Neuronal stem cell (in vitro differentiated cells): ENCODE results near the gene ADAMTSL1.

Source experiments
- DNase-seq: peaks from one replicate; pipeline ENCODE4 v3.0.0-alpha.2; 2013; ENCODE audit warnings: low spot score
- H2AFZ ChIP-seq: one replicate; pipeline ENCODE4 v1.6.1; 2013; ENCODE audit warnings: mild to moderate bottlenecking, low read length, inconsistent platforms
- H2AK5ac ChIP-seq: 2 replicates; pipeline ENCODE4 v1.6.1; 2013; ENCODE audit warnings: low read depth, mild to moderate bottlenecking, inconsistent platforms, low read length, moderate library complexity, mixed read lengths
- H2BK120ac ChIP-seq: 2 replicates; pipeline ENCODE4 v1.6.1; 2013; ENCODE audit warnings: low read depth, mild to moderate bottlenecking, inconsistent platforms, low read length, moderate library complexity, mixed read lengths
- H2BK12ac ChIP-seq: one replicate; pipeline ENCODE4 v1.6.1; 2013; ENCODE audit warnings: low read length, inconsistent platforms
- H2BK15ac ChIP-seq: 2 replicates; pipeline ENCODE4 v1.6.1; 2013; ENCODE audit warnings: mild to moderate bottlenecking, low read length, inconsistent platforms, mixed read lengths
- H2BK5ac ChIP-seq: one replicate; pipeline ENCODE4 v1.6.1; 2013; ENCODE audit warnings: inconsistent platforms, mild to moderate bottlenecking, low read length, moderate library complexity
- H3K14ac ChIP-seq: one replicate; pipeline ENCODE4 v1.6.1; 2013; ENCODE audit warnings: low read length, inconsistent platforms
- H3K18ac ChIP-seq: 2 replicates; pipeline ENCODE4 v1.6.1; 2013; ENCODE audit warnings: low read length, inconsistent platforms
- H3K23ac ChIP-seq: 2 replicates; pipeline ENCODE4 v1.6.1; 2013; ENCODE audit warnings: low read depth, mild to moderate bottlenecking, mixed read lengths, low read length, inconsistent platforms; ENCODE audit not compliant: poor library complexity
- H3K27ac ChIP-seq: replicated peaks from 3 replicates; pipeline ENCODE4 v1.5.1; 2013; ENCODE audit warnings: low read length, inconsistent platforms
- H3K27me3 ChIP-seq, 3 experiments: 2 replicates each; pipeline ENCODE4 v1.6.1; 2013; ENCODE audit warnings: low read length in 3 of 3, mild to moderate bottlenecking in 2 of 3, inconsistent platforms in 1 of 3, low read depth in 1 of 3, mixed read lengths in 1 of 3, moderate library complexity in 1 of 3; ENCODE audit not compliant: control insufficient read depth in 3 of 3, insufficient read depth in 3 of 3
- H3K36me3 ChIP-seq, 2 donors: replicated peaks in 1 of 2; 2 replicates each; pipeline ENCODE4 v1.6.1; 2013; ENCODE audit warnings: low read length in 2 of 2; ENCODE audit not compliant: control insufficient read depth in 2 of 2, insufficient read depth in 2 of 2
- H3K4ac ChIP-seq: 2 replicates; pipeline ENCODE4 v1.6.1; 2013; ENCODE audit warnings: inconsistent platforms, mild to moderate bottlenecking, low read length, moderate library complexity
- H3K4me1 ChIP-seq, 2 donors: 1 replicate in 1 of 2; 2 replicates in 1 of 2; pipeline ENCODE4 v1.6.1; 2013; ENCODE audit warnings: low read length in 2 of 2, low read depth in 1 of 2; ENCODE audit not compliant: control insufficient read depth in 2 of 2, insufficient read depth in 1 of 2
- H3K4me2 ChIP-seq: one replicate; pipeline ENCODE4 v1.6.1; 2013; ENCODE audit warnings: mild to moderate bottlenecking, low read length, inconsistent platforms; ENCODE audit not compliant: insufficient read depth, poor library complexity, severe bottlenecking
- H3K4me3 ChIP-seq, 2 donors: 2 replicates each; pipeline ENCODE4 v1.5.1; 2013; ENCODE audit warnings: low read length in 2 of 2, mild to moderate bottlenecking in 2 of 2, inconsistent platforms in 1 of 2, moderate library complexity in 1 of 2
- H3K79me1 ChIP-seq: one replicate; pipeline ENCODE4 v1.6.1; 2013; ENCODE audit warnings: low read depth, mild to moderate bottlenecking, inconsistent platforms, low read length, moderate library complexity
- H3K9ac ChIP-seq: one replicate; pipeline ENCODE4 v1.6.1; 2013; ENCODE audit warnings: mild to moderate bottlenecking, low read depth, low read length, inconsistent platforms; ENCODE audit not compliant: poor library complexity
- H3K9me3 ChIP-seq, 2 donors: replicated peaks in 1 of 2; 2 replicates each; pipeline versions ENCODE3 to v1.6.1; 2013; ENCODE audit warnings: low read length in 2 of 2, mild to moderate bottlenecking in 2 of 2, inconsistent platforms in 1 of 2, low read depth in 1 of 2, mixed read lengths in 1 of 2, moderate library complexity in 1 of 2; ENCODE audit not compliant: control insufficient read depth in 2 of 2, insufficient read depth in 1 of 2
- H4K8ac ChIP-seq: one replicate; pipeline ENCODE4 v1.6.1; 2013; ENCODE audit warnings: low read depth, mild to moderate bottlenecking, inconsistent platforms, low read length, moderate library complexity
- H4K91ac ChIP-seq: one replicate; pipeline ENCODE4 v1.6.1; 2013; ENCODE audit warnings: low read length, low read depth, mild to moderate bottlenecking, inconsistent platforms; ENCODE audit not compliant: poor library complexity
- WGBS, 2 donors: extraction: QIAGEN DNeasy Blood & Tissue Kit; methylation state at CpG; one replicate each; pipeline ENCODE4 v1.1.7; 2013; ENCODE audit warnings: missing lambda C conversion rate in 2 of 2, mixed read lengths in 1 of 2; ENCODE audit not compliant: insufficient read length in 2 of 2, insufficient replicate concordance in 1 of 2; ENCODE audit errors: extremely low coverage in 2 of 2; 5-methylcytosine and 5-hydroxymethylcytosine counted together

Gene ADAMTSL1

GRCh38 chr9:18906656-18907395, 432.9 kb downstream of the ADAMTSL1 start:
- no peak overlapping the region for H3K23ac ChIP-seq
- WGBS, 2 donors, result no CpG with 5 or more reads among the region's 9 CpGs
- peak overlapping the region; percentile 32 for H3K14ac ChIP-seq
- H4K8ac ChIP-seq, result no peak overlapping the region
- H3K36me3 ChIP-seq, result no peaks in the 10 kb centered on the region
- no peak overlapping the region for H3K4me2 ChIP-seq
- H3K18ac ChIP-seq, result peak overlapping the region; percentile 23
- peaks cover 0 to 3% of the 10 kb centered on the region in 2 donors for H3K9me3 ChIP-seq
- H3K4me3 ChIP-seq, result no peak overlapping the region
- H2BK5ac ChIP-seq, result no peak overlapping the region
- H2BK12ac ChIP-seq, result no peak overlapping the region
- DNase-seq, result no peak
- no peak overlapping the region for H2BK15ac ChIP-seq
- H3K4ac ChIP-seq, result no peak overlapping the region
- H2AFZ ChIP-seq, result no peak overlapping the region
- no peaks in the 10 kb centered on the region for H3K27me3 ChIP-seq
- no peak overlapping the region for H4K91ac ChIP-seq
- H3K79me1 ChIP-seq, result no peaks in the 10 kb centered on the region
- H3K4me1 ChIP-seq, result peaks cover 0 to 11% of the 10 kb centered on the region in 2 donors
- no peak overlapping the region for H3K9ac ChIP-seq
- H2AK5ac ChIP-seq, result no peak overlapping the region
- no peak overlapping the region for H3K27ac ChIP-seq
- no peak overlapping the region for H2BK120ac ChIP-seq

DNA sequence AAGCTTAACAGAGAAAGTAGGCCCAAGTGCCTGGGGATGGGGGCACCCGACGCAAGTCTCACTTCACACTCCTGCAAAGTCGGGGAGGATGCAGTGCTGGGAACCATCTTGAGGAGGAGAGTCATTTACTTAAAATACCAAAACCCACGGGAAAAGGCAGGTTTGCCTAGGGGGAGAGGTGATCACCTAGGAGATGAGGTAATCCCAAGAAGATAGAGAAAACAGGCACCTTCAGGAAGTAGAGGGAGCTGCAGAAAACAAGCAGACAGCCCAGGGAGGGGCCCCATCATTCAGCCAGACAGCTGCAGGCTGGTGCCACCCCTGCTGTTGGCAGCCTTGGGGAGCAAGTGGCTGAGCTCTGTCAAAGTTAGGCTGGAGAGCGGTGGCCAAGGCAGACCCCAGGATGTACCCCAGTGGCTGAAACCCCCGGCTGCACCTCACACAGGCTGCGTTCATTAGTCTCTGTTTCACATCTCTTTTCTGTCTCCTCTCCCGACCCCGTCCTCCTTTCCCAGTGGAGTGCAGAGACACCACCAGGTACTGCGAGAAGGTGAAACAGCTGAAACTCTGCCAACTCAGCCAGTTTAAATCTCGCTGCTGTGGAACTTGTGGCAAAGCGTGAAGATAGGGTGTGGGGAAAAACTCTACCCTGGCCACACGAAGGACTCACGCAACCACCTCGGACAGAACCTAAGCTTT, 434.1 kb downstream of the ADAMTSL1 start:
- no peak overlapping the region for H3K4me3 ChIP-seq
- H3K27ac ChIP-seq, result no peak overlapping the region
- no peak overlapping the region for H3K23ac ChIP-seq
- no peaks in the 10 kb centered on the region for H3K79me1 ChIP-seq
- H3K4ac ChIP-seq, result no peak overlapping the region
- DNase-seq, result no peak
- H3K14ac ChIP-seq, result no peak overlapping the region
- WGBS, 2 donors, result no CpG with 5 or more reads among the region's 15 CpGs
- no peak overlapping the region for H2BK120ac ChIP-seq
- H3K9me3 ChIP-seq, result peaks cover 0 to 3% of the 10 kb centered on the region in 2 donors
- H3K4me1 ChIP-seq, result peaks cover 0 to 14% of the 10 kb centered on the region in 2 donors
- H2AK5ac ChIP-seq, result peak overlapping the region; percentile 24
- H4K91ac ChIP-seq, result no peak overlapping the region
- H3K27me3 ChIP-seq, result no peaks in the 10 kb centered on the region
- no peak overlapping the region for H4K8ac ChIP-seq
- H3K4me2 ChIP-seq, result no peak overlapping the region
- H3K36me3 ChIP-seq, result no peaks in the 10 kb centered on the region
- H3K18ac ChIP-seq, result peak overlapping the region; percentile 29
- no peak overlapping the region for H3K9ac ChIP-seq
- no peak overlapping the region for H2AFZ ChIP-seq
- H2BK12ac ChIP-seq, result no peak overlapping the region
- H2BK15ac ChIP-seq, result no peak overlapping the region
- H2BK5ac ChIP-seq, result no peak overlapping the region

DNA sequence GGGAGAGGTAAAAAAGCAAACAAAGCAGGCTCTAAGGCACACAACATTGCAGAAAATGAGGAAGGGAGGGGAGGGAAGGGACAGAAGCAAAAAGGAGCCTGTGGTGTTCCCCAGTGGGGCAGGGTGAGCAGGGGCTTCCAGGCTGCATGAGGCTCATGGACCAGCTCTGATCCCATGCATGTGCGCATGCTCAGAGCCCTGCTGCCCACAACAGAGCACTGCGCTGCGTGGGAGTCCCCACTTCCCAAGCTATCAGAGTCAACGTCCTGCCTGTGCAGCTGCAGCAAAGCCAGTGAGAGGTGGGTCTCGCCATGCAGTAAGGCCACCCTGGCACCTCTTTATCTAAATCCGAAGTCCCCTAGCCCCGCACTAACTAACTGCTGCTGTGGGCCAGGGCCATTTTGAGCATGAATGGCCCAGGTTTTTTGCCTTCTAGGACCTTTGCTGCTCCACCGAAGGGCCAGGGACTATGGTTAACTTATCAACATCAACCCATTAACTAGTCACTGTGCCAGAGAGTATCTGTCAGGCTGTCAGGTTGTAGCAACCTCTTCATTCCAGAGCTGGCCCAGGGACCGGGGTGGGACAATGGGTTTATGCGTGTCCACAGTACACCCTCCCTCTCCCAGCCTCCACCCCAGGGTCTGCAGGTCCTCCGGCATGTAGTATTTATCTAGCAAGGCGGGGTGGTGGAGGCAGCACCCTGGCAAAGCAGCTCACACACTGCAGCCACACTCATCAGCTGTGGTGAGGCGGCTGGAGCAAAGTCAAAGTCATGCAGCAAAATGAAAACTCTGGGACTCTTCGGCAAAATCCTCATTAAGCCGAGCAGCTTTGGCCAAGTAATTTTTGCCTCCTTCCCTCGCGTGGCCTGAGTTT, 435.4 kb downstream of the ADAMTSL1 start:
- Histone ChIP-seq H3K27me3 (no peaks in the 10 kb centered on the region), H3K4me2 (no peak overlapping the region), H3K23ac (no peak overlapping the region), H3K36me3 (no peaks in the 10 kb centered on the region), H3K18ac (peak overlapping the region; percentile 95), H3K27ac (no peak overlapping the region), H3K14ac (peak overlapping the region; percentile 11), H2BK15ac (peak overlapping the region; percentile 28), H3K4ac (no peak overlapping the region), H4K8ac (no peak overlapping the region), H3K9me3 (peaks cover 0 to 3% of the 10 kb centered on the region in 2 donors), H4K91ac (no peak overlapping the region), H3K79me1 (no peaks in the 10 kb centered on the region), H2AK5ac (no peak overlapping the region), H2BK5ac (no peak overlapping the region), H2BK12ac (no peak overlapping the region), H2BK120ac (no peak overlapping the region), H3K4me3 (no peak overlapping the region), H3K4me1 (peaks cover 0 to 14% of the 10 kb centered on the region in 2 donors), H2AFZ (peak overlapping the region; percentile 11), H3K9ac (no peak overlapping the region)
- no CpG with 5 or more reads among the region's 17 CpGs for WGBS, 2 donors
- no peak for DNase-seq
